ENCODE results near the gene DAPK1.

DAPK1 gene

DNA sequence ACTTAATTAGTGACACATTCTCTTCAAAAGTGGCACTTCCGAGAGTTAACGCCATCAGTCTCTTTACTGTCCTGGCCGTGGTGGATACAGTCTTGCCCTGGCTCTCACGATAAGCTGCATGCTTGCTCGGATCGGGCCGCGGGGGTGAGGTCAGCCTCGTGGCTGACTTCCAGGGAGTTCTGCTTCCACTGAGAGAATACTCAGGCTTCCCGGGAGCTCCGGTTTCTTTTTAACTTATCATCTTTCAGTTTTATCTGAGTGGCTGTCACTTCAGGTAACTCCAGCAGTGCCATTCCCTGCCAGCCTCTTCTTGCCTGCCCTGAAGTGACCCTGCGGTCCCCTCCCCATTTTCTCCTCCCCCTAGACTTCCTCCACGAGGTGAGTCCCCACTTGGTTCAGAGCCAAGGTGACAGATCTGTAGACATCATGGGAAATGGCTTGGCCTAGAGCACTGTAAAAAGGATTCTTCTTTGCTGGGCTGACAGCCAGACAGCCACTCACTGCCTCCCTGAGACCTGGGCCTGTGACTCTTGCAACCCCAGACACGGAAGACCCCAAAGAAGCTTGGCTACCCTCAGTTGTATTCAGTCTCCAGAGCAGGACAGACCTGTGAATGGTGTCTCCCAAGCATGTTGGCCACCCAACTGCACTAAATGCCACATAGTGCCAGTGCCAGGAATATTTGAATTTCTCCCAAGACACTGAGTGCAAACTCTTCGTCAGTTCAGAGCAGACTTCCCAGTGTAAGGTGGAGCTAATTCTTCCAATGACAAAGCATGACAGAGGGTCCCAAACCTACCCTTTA, 95.1 kb downstream of the DAPK1 start:
- H3K4me3 ChIP-seq (ENCODE audit: low read length) = no peak overlapping the region
- no peaks in the 10 kb centered on the region for H3K9me2 ChIP-seq (replicated peaks; ENCODE audit: insufficient read depth, low read length)
- H3F3A ChIP-seq (ENCODE audit: insufficient read depth, low read length) = no peaks in the 10 kb centered on the region
- H3K27ac ChIP-seq (ENCODE audit: low read length) = no peak overlapping the region
- no peaks in the 10 kb centered on the region for H3K9me3 ChIP-seq (replicated peaks; ENCODE audit: insufficient read depth, low read length)
- H3K36me3 ChIP-seq (replicated peaks; ENCODE audit: insufficient read depth, low read length) = no peaks in the 10 kb centered on the region
- peaks cover 7% of the 10 kb centered on the region; the same call in 1 of the 2 replicates for H3K79me2 ChIP-seq (ENCODE audit: low read length)
- H2AFZ ChIP-seq (ENCODE audit: low read length) = no peak overlapping the region
- H4K20me1 ChIP-seq (ENCODE audit: insufficient read depth, low read length) = no peaks in the 10 kb centered on the region
- H3K27me3 ChIP-seq (replicated peaks; ENCODE audit: insufficient read depth, low read length) = no peaks in the 10 kb centered on the region
- TF ChIP-seq EZH2 (optimal IDR thresholded peaks at IDR 0.05; ENCODE audit: low read depth, low read length) (no peak), EZH2phosphoT487 (IDR thresholded peaks at IDR 0.05; ENCODE audit: low read length) (no peak)
- TF ChIP-seq, protein P1, sequence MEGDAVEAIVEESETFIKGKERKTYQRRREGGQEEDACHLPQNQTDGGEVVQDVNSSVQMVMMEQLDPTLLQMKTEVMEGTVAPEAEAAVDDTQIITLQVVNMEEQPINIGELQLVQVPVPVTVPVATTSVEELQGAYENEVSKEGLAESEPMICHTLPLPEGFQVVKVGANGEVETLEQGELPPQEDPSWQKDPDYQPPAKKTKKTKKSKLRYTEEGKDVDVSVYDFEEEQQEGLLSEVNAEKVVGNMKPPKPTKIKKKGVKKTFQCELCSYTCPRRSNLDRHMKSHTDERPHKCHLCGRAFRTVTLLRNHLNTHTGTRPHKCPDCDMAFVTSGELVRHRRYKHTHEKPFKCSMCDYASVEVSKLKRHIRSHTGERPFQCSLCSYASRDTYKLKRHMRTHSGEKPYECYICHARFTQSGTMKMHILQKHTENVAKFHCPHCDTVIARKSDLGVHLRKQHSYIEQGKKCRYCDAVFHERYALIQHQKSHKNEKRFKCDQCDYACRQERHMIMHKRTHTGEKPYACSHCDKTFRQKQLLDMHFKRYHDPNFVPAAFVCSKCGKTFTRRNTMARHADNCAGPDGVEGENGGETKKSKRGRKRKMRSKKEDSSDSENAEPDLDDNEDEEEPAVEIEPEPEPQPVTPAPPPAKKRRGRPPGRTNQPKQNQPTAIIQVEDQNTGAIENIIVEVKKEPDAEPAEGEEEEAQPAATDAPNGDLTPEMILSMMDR (IDR thresholded peaks at IDR 0.05; ENCODE audit: low read length) = no peak
- no peaks in the 10 kb centered on the region for H3K4me1 ChIP-seq (ENCODE audit: low read length)
- DNase-seq = no peak
- no peak overlapping the region for H3K9ac ChIP-seq (ENCODE audit: low read length)
- H3K4me2 ChIP-seq (ENCODE audit: low read depth, low read length) = no peak overlapping the region

DNA sequence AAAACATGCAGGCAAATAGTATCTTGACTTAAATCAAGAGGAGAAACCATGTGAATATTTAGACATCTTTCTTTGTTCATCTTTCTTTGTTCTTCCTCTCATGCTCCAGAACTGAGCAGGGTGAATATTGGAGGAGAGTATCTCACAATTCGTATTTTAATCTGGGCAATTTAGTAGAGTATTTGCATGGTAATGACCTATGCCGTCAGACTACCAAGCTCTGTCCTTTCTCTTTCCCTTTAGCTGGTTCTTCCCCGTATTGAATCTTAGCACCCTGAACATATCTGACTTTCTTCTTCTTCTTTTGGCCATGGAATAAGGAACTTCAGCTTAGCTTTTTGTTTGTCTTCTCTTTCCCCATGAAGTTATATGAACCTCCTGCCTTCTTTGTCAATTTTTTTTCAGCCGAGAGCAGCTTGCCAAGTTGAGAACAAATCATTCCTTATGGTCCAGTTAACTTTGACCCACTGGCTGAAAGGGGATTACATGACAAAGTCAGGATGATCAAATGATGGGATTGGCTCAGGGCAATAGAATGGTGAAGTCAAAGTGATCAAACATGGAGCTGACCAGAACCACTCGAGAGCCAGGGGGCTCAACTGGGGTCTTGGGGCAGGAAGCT, 95.8 kb downstream of the DAPK1 start:
- Histone ChIP-seq H3K9me2 (replicated peaks; ENCODE audit: insufficient read depth, low read length) (no peaks in the 10 kb centered on the region), H3K4me1 (ENCODE audit: low read length) (no peaks in the 10 kb centered on the region), H3K4me2 (ENCODE audit: low read depth, low read length) (no peak overlapping the region), H3F3A (ENCODE audit: insufficient read depth, low read length) (no peaks in the 10 kb centered on the region), H3K27me3 (replicated peaks; ENCODE audit: insufficient read depth, low read length) (no peaks in the 10 kb centered on the region), H2AFZ (ENCODE audit: low read length) (no peak overlapping the region), H3K36me3 (replicated peaks; ENCODE audit: insufficient read depth, low read length) (no peaks in the 10 kb centered on the region), H3K79me2 (ENCODE audit: low read length) (peaks cover 7% of the 10 kb centered on the region; the same call in 1 of the 2 replicates), H3K4me3 (ENCODE audit: low read length) (no peak overlapping the region), H3K27ac (ENCODE audit: low read length) (no peak overlapping the region), H4K20me1 (ENCODE audit: insufficient read depth, low read length) (no peaks in the 10 kb centered on the region), H3K9me3 (replicated peaks; ENCODE audit: insufficient read depth, low read length) (no peaks in the 10 kb centered on the region), H3K9ac (ENCODE audit: low read length) (no peak overlapping the region)
- DNase-seq = no peak
- TF ChIP-seq, protein P1 (IDR thresholded peaks at IDR 0.05; ENCODE audit: low read length) = no peak
- TF ChIP-seq EZH2 (optimal IDR thresholded peaks at IDR 0.05; ENCODE audit: low read depth, low read length) (no peak), EZH2phosphoT487 (IDR thresholded peaks at IDR 0.05; ENCODE audit: low read length) (no peak)

DNA sequence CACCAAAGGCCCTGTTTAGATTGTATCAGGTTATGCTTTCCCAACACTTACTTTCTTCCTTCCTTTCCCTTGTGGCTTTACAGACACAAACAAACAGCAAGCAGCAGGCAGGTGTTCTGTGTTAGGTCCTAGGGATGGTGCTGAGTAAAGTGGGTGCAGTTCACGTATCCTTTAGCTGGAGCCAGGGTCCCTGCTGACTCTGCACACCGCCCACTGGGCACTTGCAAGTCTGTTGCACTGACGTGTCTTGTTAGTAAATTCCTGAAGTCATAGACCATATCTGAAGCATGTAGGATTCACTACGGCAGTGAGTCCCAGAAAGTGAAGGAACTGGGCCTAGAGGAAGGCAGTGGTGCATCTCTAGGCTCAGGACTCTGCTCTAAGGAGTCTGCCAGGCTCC, 96.5 kb downstream of the DAPK1 start:
- Histone ChIP-seq H3K27ac (ENCODE audit: low read length) (no peak overlapping the region), H3K79me2 (ENCODE audit: low read length) (peaks cover 7% of the 10 kb centered on the region; the same call in 1 of the 2 replicates), H3K27me3 (replicated peaks; ENCODE audit: insufficient read depth, low read length) (no peaks in the 10 kb centered on the region), H3F3A (ENCODE audit: insufficient read depth, low read length) (no peaks in the 10 kb centered on the region), H3K9ac (ENCODE audit: low read length) (no peak overlapping the region), H3K9me3 (replicated peaks; ENCODE audit: insufficient read depth, low read length) (no peaks in the 10 kb centered on the region), H3K4me3 (ENCODE audit: low read length) (no peak overlapping the region), H3K9me2 (replicated peaks; ENCODE audit: insufficient read depth, low read length) (no peaks in the 10 kb centered on the region), H3K4me2 (ENCODE audit: low read depth, low read length) (no peak overlapping the region), H3K4me1 (ENCODE audit: low read length) (no peaks in the 10 kb centered on the region), H2AFZ (ENCODE audit: low read length) (no peak overlapping the region), H4K20me1 (ENCODE audit: insufficient read depth, low read length) (no peaks in the 10 kb centered on the region), H3K36me3 (replicated peaks; ENCODE audit: insufficient read depth, low read length) (no peaks in the 10 kb centered on the region)
- TF ChIP-seq EZH2 (optimal IDR thresholded peaks at IDR 0.05; ENCODE audit: low read depth, low read length) = no peak
- no peak for DNase-seq
